ENCODE data around the gene RHO. TPM values are rescaled to one million over a fixed set of nuclear protein-coding genes. Genes with fewer than 3 reads are reported as not detected.
A peak's percentile ranks its signal among the peaks of the same experiment; 100 is the strongest.

Gene RHO
- total and polyA plus RNA-seq, 3 experiments from 2014 or later, result not detected

- ChIA-PET POLR2A (interaction anchor here (0.6 kb wide), 1 partner anchor 68 kb away, joined by 3 read pairs; no protein-coding TSS in a partner anchor), CTCF (interaction anchor here (1.1 to 1.2 kb wide), 2 partner anchors 68 to 70 kb away, joined by 4 to 6 read pairs; no protein-coding TSS in a partner anchor)
- no peak for DNase-seq
- H3K4me3 Mint-ChIP-seq, result peak overlapping the region in 4 of 7 donors; percentile 30 to 76 (median 56)
- Histone ChIP-seq H3K4me1 (ENCODE audit: insufficient read depth, low read length) (peaks cover 21% of the 10 kb centered on the region), H3K36me3 (ENCODE audit: insufficient read depth, low read length) (no peaks in the 10 kb centered on the region), H3K9me3 (ENCODE audit: low read length) (no peaks in the 10 kb centered on the region), H3K27me3 (ENCODE audit: insufficient read depth, low read length, poor library complexity, severe bottlenecking) (no peaks in the 10 kb centered on the region), H3K27ac (ENCODE audit: low read depth, low read length) (no peak overlapping the region), H3K4me3 (ENCODE audit: low read length) (no peak overlapping the region)
- peaks cover 0 to 3% of the 10 kb centered on the region in 2 donors for H3K27me3 Mint-ChIP-seq
- H3K36me3 Mint-ChIP-seq, result peaks cover 2 to 32% (median 13%) of the 10 kb centered on the region in 3 donors
- no peaks in the 10 kb centered on the region for H3K9me3 Mint-ChIP-seq
- H3K27ac Mint-ChIP-seq, result peak overlapping the region in 7 of 8 donors; percentile 86 to 97 (median 90)
- peaks cover 32 to 37% (median 37%) of the 10 kb centered on the region in 3 donors for H3K4me1 Mint-ChIP-seq
Observed at GRCh38 chr3:129557548-129557894, 29.1 kb downstream of the RHO start.

- H3K27me3 ChIP-seq (ENCODE audit: insufficient read depth, low read length, poor library complexity, severe bottlenecking), result no peaks in the 10 kb centered on the region
- H3K4me1 ChIP-seq (ENCODE audit: insufficient read depth, low read length), result peaks cover 21% of the 10 kb centered on the region
- peak overlapping the region in 6 of 7 donors; percentile 17 to 76 (median 44) for H3K4me3 Mint-ChIP-seq
- H3K9me3 Mint-ChIP-seq, result no peaks in the 10 kb centered on the region
- ChIA-PET CTCF (interaction anchor here (1.1 to 1.2 kb wide), 2 partner anchors 68 to 70 kb away, joined by 4 to 6 read pairs; no protein-coding TSS in a partner anchor), POLR2A (interaction anchor here (1.4 kb wide), 1 partner anchor 19 kb away, joined by 9 read pairs; no protein-coding TSS in a partner anchor)
- DNase-seq, result peak in 1 of 5 donors; percentile 43
- peak overlapping the region; percentile 38 for H3K27ac ChIP-seq (ENCODE audit: low read depth, low read length)
- H3K36me3 ChIP-seq (ENCODE audit: insufficient read depth, low read length), result no peaks in the 10 kb centered on the region
- peaks cover 0 to 2% of the 10 kb centered on the region in 2 donors for H3K27me3 Mint-ChIP-seq
- no peak overlapping the region for H3K4me3 ChIP-seq (ENCODE audit: low read length)
- H3K4me1 Mint-ChIP-seq, result peaks cover 28 to 34% (median 32%) of the 10 kb centered on the region in 3 donors
- H3K27ac Mint-ChIP-seq, result peak overlapping the region; percentile 44 to 97 (median 90)
- H3K9me3 ChIP-seq (ENCODE audit: low read length), result no peaks in the 10 kb centered on the region
- peaks cover 2 to 36% (median 13%) of the 10 kb centered on the region in 3 donors for H3K36me3 Mint-ChIP-seq
Observed at GRCh38 chr3:129558081-129558771, 29.8 kb downstream of the RHO start.

- H3K36me3 ChIP-seq (ENCODE audit: insufficient read depth, low read length), result no peaks in the 10 kb centered on the region
- peak overlapping the region in 7 of 8 donors; percentile 72 to 91 (median 90) for H3K27ac Mint-ChIP-seq
- H3K36me3 Mint-ChIP-seq, result peaks cover 2 to 41% (median 13%) of the 10 kb centered on the region in 3 donors
- H3K27me3 Mint-ChIP-seq, result peaks cover 0 to 2% of the 10 kb centered on the region in 2 donors
- H3K9me3 Mint-ChIP-seq, result no peaks in the 10 kb centered on the region
- ChIA-PET POLR2A (interaction anchor here (1.4 kb wide), 1 partner anchor 18 kb away, joined by 9 read pairs; no protein-coding TSS in a partner anchor), CTCF (no interaction called here)
- H3K27ac ChIP-seq (ENCODE audit: low read depth, low read length), result no peak overlapping the region
- no peak for DNase-seq
- no peak overlapping the region for H3K4me3 ChIP-seq (ENCODE audit: low read length)
- peak overlapping the region in 2 of 7 donors; percentile 46 to 66 for H3K4me3 Mint-ChIP-seq
- peaks cover 24 to 27% (median 26%) of the 10 kb centered on the region in 3 donors for H3K4me1 Mint-ChIP-seq
- H3K9me3 ChIP-seq (ENCODE audit: low read length), result no peaks in the 10 kb centered on the region
- no peaks in the 10 kb centered on the region for H3K27me3 ChIP-seq (ENCODE audit: insufficient read depth, low read length, poor library complexity, severe bottlenecking)
- H3K4me1 ChIP-seq (ENCODE audit: insufficient read depth, low read length), result peaks cover 21% of the 10 kb centered on the region
Observed at GRCh38 chr3:129558772-129559564, 30.5 kb downstream of the RHO start.

- Mint-ChIP-seq H3K36me3 (peaks cover 2 to 42% (median 13%) of the 10 kb centered on the region in 3 donors), H3K27me3 (peaks cover 0 to 2% of the 10 kb centered on the region in 2 donors), H3K4me1 (peaks cover 18 to 21% (median 20%) of the 10 kb centered on the region in 3 donors), H3K27ac (peak overlapping the region in 4 of 8 donors; percentile 45 to 72 (median 61)), H3K4me3 (no peak overlapping the region), H3K9me3 (no peaks in the 10 kb centered on the region)
- Histone ChIP-seq H3K36me3 (ENCODE audit: insufficient read depth, low read length) (no peaks in the 10 kb centered on the region), H3K27me3 (ENCODE audit: insufficient read depth, low read length, poor library complexity, severe bottlenecking) (no peaks in the 10 kb centered on the region), H3K27ac (ENCODE audit: low read depth, low read length) (no peak overlapping the region), H3K4me1 (ENCODE audit: insufficient read depth, low read length) (peaks cover 21% of the 10 kb centered on the region), H3K9me3 (ENCODE audit: low read length) (no peaks in the 10 kb centered on the region), H3K4me3 (ENCODE audit: low read length) (no peak overlapping the region)
- CTCF ChIA-PET, result no interaction called here
- POLR2A ChIA-PET, result interaction anchor here (1.4 kb wide), 1 partner anchor 17 kb away, joined by 9 read pairs; no protein-coding TSS in a partner anchor
- no peak for DNase-seq
Observed at GRCh38 chr3:129559565-129560079, 31.2 kb downstream of the RHO start.

GRCh38 chr3:129560269-129560787 is 31.9 kb downstream of the RHO start:
- CTCF ChIA-PET, result no interaction called here
- no peaks in the 10 kb centered on the region for H3K9me3 ChIP-seq (ENCODE audit: low read length)
- no peak overlapping the region for H3K27ac ChIP-seq (ENCODE audit: low read depth, low read length)
- POLR2A ChIA-PET, result no interaction called here
- H3K36me3 Mint-ChIP-seq, result peaks cover 2 to 44% (median 13%) of the 10 kb centered on the region in 3 donors
- no peak overlapping the region for H3K4me3 ChIP-seq (ENCODE audit: low read length)
- peaks cover 0 to 2% of the 10 kb centered on the region in 2 donors for H3K27me3 Mint-ChIP-seq
- no peaks in the 10 kb centered on the region for H3K36me3 ChIP-seq (ENCODE audit: insufficient read depth, low read length)
- H3K27me3 ChIP-seq (ENCODE audit: insufficient read depth, low read length, poor library complexity, severe bottlenecking), result no peaks in the 10 kb centered on the region
- peaks cover 15 to 18% (median 17%) of the 10 kb centered on the region in 3 donors for H3K4me1 Mint-ChIP-seq
- H3K9me3 Mint-ChIP-seq, result no peaks in the 10 kb centered on the region
- H3K27ac Mint-ChIP-seq, result peak overlapping the region in 6 of 8 donors; percentile 1 to 87 (median 54)
- DNase-seq, result no peak
- peaks cover 21% of the 10 kb centered on the region for H3K4me1 ChIP-seq (ENCODE audit: insufficient read depth, low read length)
- peak overlapping the region in 1 of 7 donors; percentile 56 for H3K4me3 Mint-ChIP-seq

- no peaks in the 10 kb centered on the region for H3K9me3 ChIP-seq (ENCODE audit: low read length)
- H3K9me3 Mint-ChIP-seq, result no peaks in the 10 kb centered on the region
- peak overlapping the region in 5 of 8 donors; percentile 42 to 87 (median 55) for H3K27ac Mint-ChIP-seq
- no peak for DNase-seq
- POLR2A ChIA-PET, result no interaction called here
- H3K27me3 ChIP-seq (ENCODE audit: insufficient read depth, low read length, poor library complexity, severe bottlenecking), result no peaks in the 10 kb centered on the region
- CTCF ChIA-PET, result interaction anchor here (1.1 kb wide), 1 partner anchor 34 kb away, joined by 3 read pairs; no protein-coding TSS in a partner anchor
- H3K4me3 Mint-ChIP-seq, result peak overlapping the region in 1 of 7 donors; percentile 56
- H3K27ac ChIP-seq (ENCODE audit: low read depth, low read length), result no peak overlapping the region
- H3K4me3 ChIP-seq (ENCODE audit: low read length), result no peak overlapping the region
- peaks cover 0 to 2% of the 10 kb centered on the region in 2 donors for H3K27me3 Mint-ChIP-seq
- H3K36me3 ChIP-seq (ENCODE audit: insufficient read depth, low read length), result no peaks in the 10 kb centered on the region
- H3K36me3 Mint-ChIP-seq, result peaks cover 2 to 46% (median 13%) of the 10 kb centered on the region in 3 donors
- H3K4me1 ChIP-seq (ENCODE audit: insufficient read depth, low read length), result peaks cover 21% of the 10 kb centered on the region
- H3K4me1 Mint-ChIP-seq, result peaks cover 15 to 18% (median 17%) of the 10 kb centered on the region in 3 donors
Observed at GRCh38 chr3:129560911-129561594, 32.6 kb downstream of the RHO start.

GRCh38 chr3:129561619-129562248 is 33.3 kb downstream of the RHO start:
- no peak for DNase-seq
- Mint-ChIP-seq H3K4me3 (no peak overlapping the region), H3K4me1 (peaks cover 17 to 20% (median 19%) of the 10 kb centered on the region in 3 donors), H3K36me3 (peaks cover 2 to 43% (median 13%) of the 10 kb centered on the region in 3 donors), H3K27ac (peak overlapping the region in 3 of 8 donors; percentile 29 to 51 (median 42)), H3K9me3 (no peaks in the 10 kb centered on the region), H3K27me3 (peaks cover 0 to 2% of the 10 kb centered on the region in 2 donors)
- Histone ChIP-seq H3K27ac (ENCODE audit: low read depth, low read length) (no peak overlapping the region), H3K36me3 (ENCODE audit: insufficient read depth, low read length) (no peaks in the 10 kb centered on the region), H3K27me3 (ENCODE audit: insufficient read depth, low read length, poor library complexity, severe bottlenecking) (no peaks in the 10 kb centered on the region), H3K9me3 (ENCODE audit: low read length) (no peaks in the 10 kb centered on the region), H3K4me1 (ENCODE audit: insufficient read depth, low read length) (peaks cover 23% of the 10 kb centered on the region), H3K4me3 (ENCODE audit: low read length) (no peak overlapping the region)
- POLR2A ChIA-PET, result no interaction called here
- CTCF ChIA-PET, result interaction anchor here (1.1 kb wide), 1 partner anchor 33 kb away, joined by 3 read pairs; no protein-coding TSS in a partner anchor
